ENCODE measurements around the gene CCNL2. TPM values are rescaled to one million over a fixed set of nuclear protein-coding genes. Genes with fewer than 3 reads are reported as not detected.

Gene CCNL2
- total and polyA plus RNA-seq, 2 of the 13 experiments (the other 11 are each of a cell fraction or from before 2014, with no cell fraction given), result 105 to 340 TPM

- TF ChIP-seq ZNF788 (CRISPR knock-in tag; IDR thresholded peaks at IDR 0.05; ENCODE audit: borderline replicate concordance), result no peak
- TF ChIP-seq ZNF878 (CRISPR knock-in tag; IDR thresholded peaks at IDR 0.05), result no peak
- no peak for TF ChIP-seq ZSCAN21 (CRISPR knock-in tag; IDR thresholded peaks at IDR 0.05; ENCODE audit: borderline replicate concordance)
- no peak for TF ChIP-seq ZIK1 (CRISPR knock-in tag; IDR thresholded peaks at IDR 0.05; ENCODE audit: borderline replicate concordance, low read depth)
- TF ChIP-seq TCF7L2 (IDR thresholded peaks at IDR 0.05; ENCODE audit: low read depth, low read length), result no peak
- no peak for TF ChIP-seq ZBTB7A (CRISPR knock-in tag; IDR thresholded peaks at IDR 0.05)
- TF ChIP-seq ZNF879 (CRISPR knock-in tag; IDR thresholded peaks at IDR 0.05), result no peak
- no peak for TF ChIP-seq ZNF34 (CRISPR knock-in tag; IDR thresholded peaks at IDR 0.05; ENCODE audit: borderline replicate concordance)
- TF ChIP-seq ZNF607 (CRISPR knock-in tag; IDR thresholded peaks at IDR 0.05; ENCODE audit: borderline replicate concordance), result no peak
- TF ChIP-seq THAP9 (CRISPR knock-in tag; IDR thresholded peaks at IDR 0.05; ENCODE audit: borderline replicate concordance), result 0 out of 2 replicates have a peak, but pooled peaks have one; percentile 17
- no peak for TF ChIP-seq ZFP36 (IDR thresholded peaks at IDR 0.05; ENCODE audit: borderline replicate concordance, low read depth, low read length, partially characterized antibody)
- TF ChIP-seq ZXDC (CRISPR knock-in tag; IDR thresholded peaks at IDR 0.05), result no peak
- no peak for TF ChIP-seq ZNF674 (CRISPR knock-in tag; IDR thresholded peaks at IDR 0.05; ENCODE audit: low read depth)
- TF ChIP-seq NR2F6 (IDR thresholded peaks at IDR 0.05), result no peak
- TF ChIP-seq NR2F6 (CRISPR knock-in tag; IDR thresholded peaks at IDR 0.05), result no peak
- TF ChIP-seq YEATS4 (CRISPR knock-in tag; IDR thresholded peaks at IDR 0.05; ENCODE audit: borderline replicate concordance), result no peak
- no peak for TF ChIP-seq BHLHE40 (IDR thresholded peaks at IDR 0.05; ENCODE audit: low read length)
- TF ChIP-seq BCLAF1 (IDR thresholded peaks at IDR 0.05), result no peak
- TF ChIP-seq SMAD9 (CRISPR knock-in tag; IDR thresholded peaks at IDR 0.05), result no peak
- peak; percentile 60 for TF ChIP-seq CEBPG (CRISPR knock-in tag; IDR thresholded peaks at IDR 0.05)
- TF ChIP-seq SIN3B (IDR thresholded peaks at IDR 0.05; ENCODE audit: low read length), result no peak
- no peak for TF ChIP-seq SUZ12 (IDR thresholded peaks at IDR 0.05; ENCODE audit: low read depth, low read length)
- TF ChIP-seq FOSL2 (CRISPR knock-in tag; IDR thresholded peaks at IDR 0.05), result no peak
- no peak for TF ChIP-seq JUN (CRISPR knock-in tag; IDR thresholded peaks at IDR 0.05)
Measured at GRCh38 chr1:1397839-1398523, 1.2 kb downstream of the CCNL2 start (continued).
